NCI-H187 treated with DMSO at 0.1 percent for 48 hours (cell line): ENCODE measurements around the gene SYNPR.

Experiments
- DNase-seq: peaks from one replicate; lab custom pipeline; 2025; lab: John Stamatoyannopoulos, UW

SYNPR gene

GRCh38 chr3:63556401-63556800 is 278.3 kb downstream of the SYNPR start:
- no peak for DNase-seq

DNA sequence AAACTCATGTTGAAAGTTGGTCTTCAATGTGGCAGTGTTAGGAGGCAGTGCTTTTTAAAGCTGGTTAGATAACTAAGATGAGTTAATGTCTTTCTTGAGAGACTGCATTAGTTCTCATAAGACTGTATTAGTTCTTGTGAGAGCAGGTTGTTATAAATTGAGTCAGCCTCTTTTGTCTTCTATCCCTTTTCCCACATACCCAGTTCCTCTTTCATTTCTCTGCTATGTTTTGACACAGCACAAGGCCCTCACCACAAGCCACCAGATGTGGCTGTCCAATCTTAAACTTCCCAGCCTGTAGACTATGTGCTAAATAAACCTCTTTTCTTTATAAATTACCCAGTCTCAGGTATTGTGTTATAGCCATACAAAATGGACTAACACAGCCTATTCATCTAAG is 279.8 kb downstream of the SYNPR start:
- no peak for DNase-seq

- DNase-seq, result no peak
Measured at GRCh38 chr3:63559884-63560283, 281.8 kb downstream of the SYNPR start.

DNA sequence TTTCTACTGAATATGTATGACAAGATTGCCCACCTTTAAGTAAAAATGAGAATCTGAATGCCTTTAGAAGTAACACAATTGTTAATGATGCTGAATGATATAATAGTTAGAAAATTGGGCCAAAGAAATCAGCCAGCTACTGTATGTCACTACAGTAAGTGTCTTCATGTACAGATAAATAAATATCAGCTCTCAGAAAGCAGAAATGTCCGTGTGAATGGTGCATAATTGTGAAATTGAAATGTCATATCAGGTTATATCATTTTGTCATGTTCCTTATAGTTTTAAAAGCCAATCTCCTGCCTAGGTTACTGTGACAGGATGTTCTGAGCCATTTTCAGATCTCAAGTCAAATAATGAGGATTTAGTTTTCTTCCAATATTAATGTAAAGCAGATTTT is 283.8 kb downstream of the SYNPR start:
- no peak for DNase-seq

GRCh38 chr3:63562323-63562722 is 284.2 kb downstream of the SYNPR start:
- DNase-seq, result no peak

DNA sequence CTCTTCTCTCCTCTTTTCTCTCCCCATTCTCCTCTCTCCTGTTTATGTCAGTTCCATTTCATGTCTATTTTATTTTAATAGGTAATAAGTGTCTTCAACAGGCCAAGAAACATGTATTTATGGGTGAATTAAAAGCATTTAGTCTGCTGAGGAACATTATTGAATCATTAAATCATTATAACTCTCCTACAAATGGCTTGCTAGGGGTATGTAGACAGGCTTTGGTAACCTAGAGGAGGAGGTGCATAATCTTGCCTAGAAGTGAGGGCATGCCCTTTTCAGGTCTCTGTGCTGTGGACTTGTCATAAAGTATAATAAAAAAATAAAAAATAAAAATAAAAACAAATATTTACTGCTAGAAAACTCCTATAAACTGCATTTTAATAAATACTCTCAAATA is 285.5 kb downstream of the SYNPR start:
- no peak for DNase-seq

- DNase-seq, result no peak
Measured at GRCh38 chr3:63565220-63565619, 287.1 kb downstream of the SYNPR start.

DNA sequence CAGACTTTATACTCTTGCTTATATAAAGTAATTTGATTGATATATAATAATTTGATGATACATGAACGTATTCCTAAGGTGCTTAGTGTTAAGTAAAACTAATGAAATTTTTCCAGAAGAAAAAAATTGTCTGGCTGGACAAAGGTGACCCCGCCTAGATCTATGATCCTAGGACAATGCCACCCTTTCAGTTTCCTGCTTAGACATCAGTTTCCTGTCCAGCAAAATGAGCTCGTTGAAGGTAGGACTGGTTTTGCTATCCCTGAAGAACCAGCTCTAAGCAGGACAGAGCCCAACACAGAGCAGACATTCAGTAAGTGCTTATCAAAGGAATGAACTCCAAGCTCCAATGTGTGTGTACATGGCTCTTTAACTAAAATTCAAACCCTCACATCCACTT is 293.6 kb downstream of the SYNPR start:
- DNase-seq, result no peak

DNA sequence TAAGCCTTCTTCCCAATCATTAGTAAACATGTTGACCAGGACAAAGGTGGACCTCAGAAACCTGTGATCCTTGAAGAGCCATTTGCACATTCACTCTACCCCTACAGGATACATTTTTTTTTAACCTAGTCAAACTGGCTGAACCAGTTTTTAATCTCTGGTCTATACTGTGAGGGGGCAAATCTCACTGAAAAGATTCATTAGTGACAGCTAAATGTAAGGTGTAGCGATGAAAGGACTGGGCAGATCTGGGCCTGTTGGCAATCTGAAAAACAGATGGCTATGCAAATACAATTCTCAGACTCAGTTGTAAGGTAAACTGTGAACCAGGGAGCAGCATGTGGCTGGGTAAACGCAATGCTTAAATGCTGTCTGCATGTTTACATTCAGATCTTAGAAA is 298.7 kb downstream of the SYNPR start:
- no peak for DNase-seq

DNA sequence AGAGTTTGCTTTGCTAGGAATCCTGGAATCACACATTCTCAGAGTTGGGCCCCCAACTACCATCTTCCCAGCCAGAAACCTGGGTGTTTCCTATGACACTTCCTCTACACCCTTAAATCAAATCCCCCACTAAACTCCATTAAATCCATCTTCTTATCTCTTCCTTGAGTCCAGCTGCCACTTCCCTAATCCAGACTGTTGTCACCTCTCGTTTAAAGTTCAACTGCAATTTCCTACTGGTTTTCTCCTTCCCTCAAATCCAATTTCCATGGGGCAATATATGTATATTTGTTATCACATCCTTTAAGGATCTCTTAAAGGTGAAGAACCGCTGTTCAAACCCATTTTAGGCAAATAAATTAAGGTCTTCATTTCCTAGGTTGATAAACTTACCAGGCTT is 300.8 kb downstream of the SYNPR start:
- DNase-seq, result no peak

DNA sequence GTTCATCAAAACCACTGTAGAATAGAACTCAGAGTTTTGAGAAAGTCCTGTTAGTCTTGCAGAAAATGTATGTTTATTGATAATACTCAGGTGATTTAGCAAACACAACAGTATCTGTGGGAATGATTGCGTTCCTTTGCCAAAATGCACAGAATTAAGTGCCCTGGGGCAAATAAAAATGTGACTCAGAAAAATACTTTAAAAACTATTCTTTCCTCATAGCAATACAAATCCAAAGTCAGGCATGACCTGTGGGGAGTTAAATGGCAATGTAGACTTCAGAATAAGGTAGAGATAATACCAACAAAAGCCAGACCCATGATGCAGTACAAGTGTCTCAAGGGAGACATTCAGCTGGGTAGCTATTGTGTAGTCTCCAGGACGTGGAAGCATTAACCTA is 302.0 kb downstream of the SYNPR start:
- DNase-seq, result peak; percentile 4

DNA sequence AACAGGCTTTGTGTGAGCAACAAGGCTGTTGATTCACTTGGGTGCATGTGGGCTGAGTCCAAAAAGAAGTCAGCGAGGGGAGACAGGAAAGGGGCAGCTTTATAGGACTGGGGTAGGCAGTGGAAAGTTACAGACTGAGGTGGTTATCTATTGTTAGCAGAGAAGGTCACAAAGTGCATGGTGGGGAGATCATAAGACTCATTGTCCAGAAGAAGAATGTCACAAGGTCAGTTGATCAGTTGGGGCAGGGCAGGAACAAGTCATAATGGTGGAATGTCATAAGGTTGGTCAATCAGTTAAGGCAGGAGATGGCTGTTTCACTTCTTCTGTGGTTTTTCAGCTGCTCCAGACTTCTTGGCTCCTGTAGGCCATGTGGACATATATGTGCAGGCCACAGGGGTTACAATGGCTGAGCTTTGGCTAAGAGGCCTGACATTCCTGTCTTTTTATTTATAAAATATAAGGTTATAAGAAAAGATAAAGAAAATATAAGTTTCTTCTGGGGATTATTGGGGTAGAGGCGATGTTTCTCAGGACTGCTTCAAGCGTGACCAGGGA is 304.9 kb downstream of the SYNPR start:
- DNase-seq, result no peak

DNA sequence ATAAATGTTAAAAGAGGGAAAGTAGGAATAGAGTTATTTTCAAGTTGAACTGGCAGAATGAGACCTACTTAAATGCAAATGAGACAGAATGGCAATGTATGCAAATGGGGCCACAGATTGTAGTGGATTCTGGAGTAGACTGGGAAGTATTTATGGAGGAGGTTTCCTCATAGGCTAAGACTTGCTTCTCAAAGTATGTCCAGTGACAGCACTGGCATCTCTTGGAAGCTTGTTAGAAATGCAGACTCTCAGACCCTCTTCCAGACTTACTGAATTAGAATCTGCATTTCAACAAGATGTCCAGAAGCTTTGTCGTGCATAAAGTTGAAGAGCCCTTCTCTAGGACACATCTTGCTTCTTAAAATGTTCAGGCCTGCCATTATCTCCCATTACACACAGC is 306.6 kb downstream of the SYNPR start:
- DNase-seq, result no peak

GRCh38 chr3:63585927-63586326 is 307.8 kb downstream of the SYNPR start:
- no peak for DNase-seq

DNA sequence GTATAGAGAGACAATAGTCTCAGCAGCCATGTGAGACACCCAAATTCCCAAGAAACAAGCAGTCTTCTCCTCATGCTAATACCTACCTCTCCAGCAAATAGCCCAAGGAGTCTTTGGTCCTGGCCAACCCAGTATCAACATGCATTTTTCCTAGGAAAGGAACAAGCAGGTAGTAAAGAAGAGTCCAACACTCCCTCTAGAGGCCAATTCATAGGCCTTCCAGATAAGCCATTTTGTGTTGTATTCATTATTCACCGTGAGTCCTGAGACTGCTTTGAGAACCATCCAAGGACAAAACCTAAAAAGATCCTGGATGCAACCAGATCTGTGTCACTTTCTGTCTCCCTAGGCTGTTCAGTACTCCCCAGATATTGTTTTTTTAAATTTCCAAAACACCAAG is 310.8 kb downstream of the SYNPR start:
- no peak for DNase-seq

DNA sequence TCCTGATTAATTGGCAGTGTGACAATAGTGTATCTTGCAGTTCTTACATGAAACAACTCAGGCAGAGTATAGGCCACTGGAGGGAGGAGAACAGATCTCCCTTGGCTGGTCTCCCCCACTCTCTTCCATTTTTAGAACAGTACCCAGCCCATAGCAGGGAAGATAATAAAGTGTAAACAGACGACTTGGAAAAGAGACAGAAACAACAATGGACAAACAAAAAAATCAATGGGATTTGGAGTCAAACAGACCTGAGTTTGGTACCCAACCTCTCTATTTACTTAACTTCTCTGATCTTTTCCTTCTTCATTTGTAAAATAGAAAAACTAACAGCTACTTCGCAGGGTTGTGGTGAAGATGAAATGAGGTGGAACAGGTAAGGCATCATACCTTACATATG is 315.7 kb downstream of the SYNPR start:
- no peak for DNase-seq

DNA sequence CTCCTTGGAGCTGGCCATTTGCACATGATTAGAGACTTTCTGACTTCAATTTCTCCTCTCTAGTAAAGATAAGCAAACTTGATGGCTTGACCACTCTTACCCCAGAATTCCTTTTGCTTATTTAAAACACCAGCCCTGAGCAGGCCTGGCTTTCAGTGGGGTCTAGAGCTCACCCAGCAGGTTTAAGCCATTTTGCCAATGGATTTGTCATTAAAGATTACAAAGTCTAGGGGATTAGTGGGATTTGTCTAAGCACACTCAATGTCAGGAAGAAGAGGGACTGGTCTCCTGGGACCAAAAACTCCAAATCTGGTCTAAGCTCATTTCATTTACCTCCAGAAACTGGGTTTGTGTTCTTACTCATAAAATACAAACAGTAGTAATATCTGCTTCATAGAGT is 317.1 kb downstream of the SYNPR start:
- DNase-seq, result no peak

- DNase-seq, result no peak
Measured at GRCh38 chr3:63597019-63597418, 318.9 kb downstream of the SYNPR start.

DNA sequence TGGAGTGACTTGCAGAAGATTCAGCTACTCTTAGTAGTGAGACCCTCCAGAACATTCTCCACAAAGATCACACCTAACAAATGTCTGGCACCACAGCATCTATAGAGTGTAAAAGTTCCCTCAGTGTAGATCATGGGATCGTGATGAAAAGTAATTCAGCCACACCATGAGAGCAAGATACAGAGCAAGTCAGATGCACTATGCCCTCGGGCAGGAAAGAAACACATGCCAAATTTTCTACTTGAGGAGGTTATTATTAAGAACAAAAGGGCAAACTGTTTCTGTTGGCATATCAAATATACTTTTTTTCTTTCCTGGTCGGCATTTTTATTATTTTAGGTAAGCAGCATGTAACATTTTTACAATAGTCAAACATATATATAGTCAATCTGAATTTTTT is 329.6 kb downstream of the SYNPR start:
- no peak for DNase-seq

DNA sequence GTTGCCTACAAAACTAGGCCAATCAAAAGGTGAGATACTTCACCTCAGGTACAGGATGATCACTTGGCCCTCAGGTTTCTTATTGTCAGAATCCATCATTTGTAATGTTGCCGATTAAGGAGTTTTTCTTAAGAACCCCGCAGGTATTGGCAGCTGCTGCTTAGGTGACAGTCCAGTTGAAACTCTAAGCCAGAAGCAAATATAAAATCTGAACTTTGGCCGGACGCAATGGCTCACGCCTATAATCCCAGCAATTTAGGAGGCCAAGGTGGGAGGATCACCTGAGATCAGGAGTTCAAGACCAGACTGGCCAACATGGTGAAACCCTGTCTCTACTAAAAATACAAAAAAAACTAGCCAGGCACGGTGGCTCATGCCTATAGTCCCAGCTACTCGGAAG is 331.3 kb downstream of the SYNPR start:
- no peak for DNase-seq

GRCh38 chr3:63609834-63610233 is 331.7 kb downstream of the SYNPR start:
- DNase-seq, result no peak

GRCh38 chr3:63611382-63611781 is 333.3 kb downstream of the SYNPR start:
- DNase-seq, result no peak

GRCh38 chr3:63613561-63613960 is 335.5 kb downstream of the SYNPR start:
- DNase-seq, result no peak

GRCh38 chr3:63617391-63617790 is 339.3 kb downstream of the SYNPR start:
- no peak for DNase-seq
